ENCODE results near the gene C16orf95. TPM values are rescaled to one million over a fixed set of nuclear protein-coding genes. Genes with fewer than 3 reads are reported as not detected.
"Not testable (repeated sequence)": the region's sequence is repeated elsewhere in the genome, so short reads cannot be mapped to it uniquely, and the experiment has no call there.

Gene C16orf95
- total RNA-seq, 1 experiment from 2014 or later: 22.8 TPM

DNA sequence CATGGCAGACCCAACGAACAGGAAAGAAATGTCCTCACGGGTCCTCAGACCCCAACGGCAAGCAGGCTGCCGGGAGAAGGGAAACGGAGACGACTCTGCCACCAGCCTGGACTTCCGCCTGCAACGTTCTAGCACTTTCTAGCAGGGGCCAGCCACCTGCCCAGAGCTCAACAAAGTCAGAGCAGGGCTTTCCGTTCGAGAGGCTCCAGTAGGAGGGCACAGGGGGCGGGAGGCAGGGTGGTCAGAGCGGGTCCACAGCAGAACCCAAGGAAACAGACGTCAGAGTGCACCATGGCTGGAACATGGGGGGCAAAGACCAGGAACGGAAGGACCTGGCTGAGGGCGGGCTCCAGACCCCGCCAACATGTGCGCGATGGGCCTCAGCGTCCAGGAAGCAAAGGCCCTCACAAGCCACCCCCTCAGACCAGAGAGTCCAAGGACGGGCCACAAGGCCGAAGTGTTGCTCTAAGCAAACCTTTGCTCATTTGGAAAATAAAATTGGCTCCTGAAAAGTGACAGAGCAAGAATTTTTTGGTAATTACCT is 29.4 kb upstream of the C16orf95 start:
- DNase-seq (ENCODE audit: low spot score): no peak

DNA sequence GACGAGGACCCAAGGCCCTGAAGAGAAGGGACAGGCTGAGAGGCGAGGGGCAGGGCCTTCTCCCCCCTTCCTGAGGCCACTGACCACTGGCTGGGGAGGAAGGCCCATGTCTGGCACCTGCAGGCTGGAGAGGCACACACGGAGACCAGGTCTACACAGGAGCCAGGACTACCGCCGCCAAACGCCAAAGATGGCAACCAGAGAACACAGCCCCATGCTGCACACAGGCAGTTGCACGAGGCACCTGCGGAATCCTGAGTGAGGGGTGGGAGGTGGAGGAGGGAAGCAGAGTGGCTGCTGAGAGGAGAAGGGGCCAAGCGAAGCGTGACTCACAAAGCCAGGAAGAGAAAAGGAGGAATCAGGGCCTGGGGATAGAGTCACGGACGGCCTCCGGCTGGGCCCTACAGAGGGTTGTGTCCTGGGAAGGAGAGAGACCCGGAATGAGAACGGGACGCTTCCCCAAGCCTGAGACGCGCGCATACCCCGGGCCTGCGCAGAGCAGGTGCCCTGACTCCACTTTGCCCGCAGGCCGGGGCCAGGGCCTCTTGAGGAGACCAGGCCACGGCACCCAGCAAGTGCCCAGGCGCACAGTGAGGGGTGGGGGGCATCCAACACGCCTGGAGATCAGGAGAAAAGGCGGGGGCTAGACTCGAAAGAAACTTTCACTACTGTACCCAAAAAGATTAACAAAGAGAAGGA is 28.7 kb upstream of the C16orf95 start:
- no peak for DNase-seq (ENCODE audit: low spot score)

DNA sequence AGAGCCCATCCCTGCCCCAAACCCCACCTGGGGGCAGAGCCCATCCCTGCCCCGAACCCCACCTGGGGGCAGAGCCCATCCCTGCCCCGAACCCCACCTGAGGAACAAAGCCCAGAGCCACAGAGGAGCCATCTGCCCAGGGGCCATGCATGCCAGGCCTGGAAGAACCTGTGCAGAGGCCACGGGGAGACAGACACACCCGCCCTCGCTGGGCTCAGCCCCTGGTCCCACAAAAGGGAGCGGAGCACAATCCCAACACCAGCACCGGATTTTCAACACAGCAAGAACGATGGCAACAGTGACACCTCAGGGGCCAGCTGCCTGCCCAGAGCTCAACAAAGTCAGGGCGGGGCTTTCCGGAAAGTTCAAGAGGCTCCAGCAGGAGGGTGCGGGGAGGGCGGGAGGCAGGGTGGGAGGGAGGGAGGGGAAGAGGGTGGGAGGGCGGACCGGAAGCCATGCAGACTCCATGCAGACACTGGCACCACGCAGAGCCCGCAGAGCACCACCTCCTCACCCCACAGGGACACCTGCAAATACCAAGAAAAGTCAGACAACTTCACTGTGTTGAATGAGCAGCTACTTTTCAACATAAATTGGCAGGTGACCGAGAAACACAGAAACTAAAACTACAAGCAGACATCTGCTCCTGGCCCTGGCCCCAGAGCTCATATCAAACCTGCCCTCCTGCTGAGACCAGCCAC is 27.9 kb upstream of the C16orf95 start:
- DNase-seq (ENCODE audit: low spot score): no peak

DNA sequence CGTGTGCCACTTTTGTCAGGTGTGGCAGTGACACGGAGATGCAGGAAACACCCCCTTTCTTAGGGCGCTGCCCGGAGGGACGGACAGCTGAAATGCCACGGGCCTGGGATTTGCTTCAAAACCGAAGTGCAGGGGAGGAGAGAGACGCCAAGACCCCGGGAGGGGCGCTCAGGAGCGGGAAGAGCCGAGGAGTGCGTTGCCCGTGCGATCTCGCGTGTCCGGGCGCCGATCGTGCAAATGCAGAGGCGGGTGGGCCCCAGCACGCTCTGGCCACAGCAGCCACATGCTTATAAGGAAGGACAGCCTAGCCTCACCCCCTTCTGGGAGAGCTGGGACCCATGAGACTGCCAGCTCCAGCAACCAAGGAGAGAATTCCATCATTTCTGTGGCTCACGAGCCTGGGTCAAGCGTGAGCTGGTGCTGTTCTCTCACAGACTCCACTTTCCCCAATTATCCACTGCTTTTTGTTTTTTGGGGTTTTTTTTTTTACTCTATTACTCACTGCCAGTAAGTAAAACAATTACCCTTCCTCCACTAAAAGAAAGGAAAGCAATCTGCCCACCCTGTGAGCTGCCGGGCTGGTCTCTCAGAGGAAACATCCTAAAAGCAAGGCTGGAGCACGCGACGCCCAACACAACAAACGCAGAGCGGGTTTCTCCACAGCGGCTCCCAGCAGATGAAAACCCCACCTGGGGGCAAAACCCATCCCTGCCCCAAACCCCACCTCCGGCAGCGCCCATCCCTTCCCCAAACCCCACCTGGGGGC is 27.2 kb upstream of the C16orf95 start:
- DNase-seq (ENCODE audit: low spot score): no peak

DNA sequence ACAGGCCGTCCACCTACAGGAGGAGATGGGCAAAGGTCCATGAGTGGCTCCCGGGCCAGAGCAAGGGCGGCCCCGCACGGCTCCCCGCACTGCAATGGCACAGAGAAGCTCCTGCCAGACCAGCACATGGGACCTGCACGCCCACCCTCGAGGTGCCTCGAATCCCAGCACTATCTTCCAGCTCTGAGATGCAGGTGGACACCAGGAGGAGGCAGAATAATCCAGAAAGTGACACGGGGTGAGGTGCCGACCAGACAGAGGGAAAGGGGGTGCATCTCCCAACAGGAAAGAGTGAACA is 26.5 kb upstream of the C16orf95 start:
- no peak for DNase-seq (ENCODE audit: low spot score)

DNA sequence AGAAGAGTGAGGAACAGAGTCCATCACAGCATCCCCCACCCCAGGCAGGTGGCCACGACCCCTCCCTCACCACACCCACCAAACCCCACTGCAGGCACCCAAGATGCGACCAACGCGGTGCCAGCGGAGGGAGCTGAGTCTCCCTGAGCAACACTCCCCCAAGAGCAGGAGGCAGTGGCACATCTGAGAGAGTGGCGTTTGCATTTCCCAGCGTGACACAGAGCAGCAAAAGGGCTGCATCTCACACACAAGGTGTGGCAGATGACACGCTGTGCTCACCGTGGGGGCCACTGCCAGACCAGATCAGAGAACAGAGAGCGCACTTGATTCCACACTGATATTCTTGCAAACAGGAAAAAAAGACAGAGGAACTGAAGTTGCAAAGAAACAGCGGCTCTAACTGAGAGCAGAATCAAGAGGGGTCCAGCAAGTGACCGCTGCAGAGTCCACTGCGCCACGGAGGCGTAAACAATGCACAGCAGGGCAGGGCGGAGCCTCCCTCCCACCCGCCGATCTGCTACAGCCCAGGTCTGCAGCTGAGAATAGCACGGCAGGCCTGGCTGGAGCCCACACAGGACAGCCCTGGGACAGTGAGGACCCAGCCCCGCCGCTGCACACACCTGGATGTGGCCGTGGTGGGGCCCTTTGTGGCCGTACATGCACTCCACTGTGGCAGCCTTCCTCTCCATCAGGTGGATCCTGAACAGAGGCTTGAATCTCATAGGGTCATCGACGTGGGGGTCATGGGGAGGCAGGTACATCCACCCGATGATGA is 26.0 kb upstream of the C16orf95 start:
- DNase-seq (ENCODE audit: low spot score): no peak

DNA sequence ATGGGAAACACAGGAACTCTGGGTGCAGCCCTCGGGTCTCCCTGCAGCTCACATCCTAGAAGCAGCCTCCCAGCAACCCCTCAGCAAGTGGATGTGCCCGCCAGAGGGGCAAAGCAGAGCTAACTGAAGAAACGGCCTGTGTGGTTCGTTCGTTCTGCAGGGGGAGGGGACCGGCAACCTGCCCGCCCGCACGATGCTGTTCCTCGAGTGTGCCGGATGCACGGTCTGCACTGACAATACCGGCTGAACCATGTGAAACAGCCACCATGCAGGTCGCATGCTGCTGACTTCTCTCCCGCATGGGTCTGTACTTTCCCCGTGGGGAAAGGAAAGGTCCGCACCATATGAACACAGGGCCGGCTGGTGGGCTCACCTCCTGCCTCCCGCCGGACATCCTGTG is 25.3 kb upstream of the C16orf95 start:
- no peak for DNase-seq (ENCODE audit: low spot score)

DNA sequence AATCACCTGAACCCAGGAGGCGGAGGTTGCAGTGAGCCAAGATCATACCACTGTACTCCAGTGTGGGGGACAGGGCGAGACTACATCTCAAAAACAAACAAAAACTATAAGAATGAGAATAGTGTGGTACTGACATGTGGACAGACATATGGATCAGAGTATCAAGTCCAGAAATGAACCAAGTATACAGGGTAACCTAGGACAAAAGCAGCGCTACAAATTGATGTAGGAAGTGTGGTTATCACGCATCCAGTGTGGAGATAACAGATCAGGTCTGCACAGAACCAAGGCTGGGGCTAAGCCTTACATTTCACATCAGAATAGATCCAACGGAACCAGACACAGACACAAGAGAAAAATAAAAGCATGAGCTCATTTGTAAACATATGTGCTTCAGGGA is 23.0 kb upstream of the C16orf95 start:
- no peak for DNase-seq (ENCODE audit: low spot score)

DNA sequence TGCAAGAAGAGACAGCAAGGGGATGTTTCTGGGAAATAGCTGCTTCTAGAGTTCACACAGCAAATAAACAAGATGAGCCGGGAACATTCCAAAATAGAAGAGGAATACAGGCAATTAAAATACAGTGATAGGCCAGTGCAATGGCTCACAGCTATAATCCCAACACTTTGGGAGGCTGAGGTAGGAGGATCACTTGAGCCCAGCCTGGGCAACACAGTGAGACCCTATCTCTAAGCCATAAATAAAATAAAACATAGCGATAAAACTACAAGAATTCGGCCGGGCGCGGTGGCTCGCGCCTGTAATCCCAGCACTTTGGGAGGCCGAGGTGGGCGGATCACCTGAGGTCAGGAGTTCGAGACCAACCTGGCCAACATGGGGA is 22.5 kb upstream of the C16orf95 start:
- DNase-seq (ENCODE audit: low spot score): not testable (repeated sequence)

DNA sequence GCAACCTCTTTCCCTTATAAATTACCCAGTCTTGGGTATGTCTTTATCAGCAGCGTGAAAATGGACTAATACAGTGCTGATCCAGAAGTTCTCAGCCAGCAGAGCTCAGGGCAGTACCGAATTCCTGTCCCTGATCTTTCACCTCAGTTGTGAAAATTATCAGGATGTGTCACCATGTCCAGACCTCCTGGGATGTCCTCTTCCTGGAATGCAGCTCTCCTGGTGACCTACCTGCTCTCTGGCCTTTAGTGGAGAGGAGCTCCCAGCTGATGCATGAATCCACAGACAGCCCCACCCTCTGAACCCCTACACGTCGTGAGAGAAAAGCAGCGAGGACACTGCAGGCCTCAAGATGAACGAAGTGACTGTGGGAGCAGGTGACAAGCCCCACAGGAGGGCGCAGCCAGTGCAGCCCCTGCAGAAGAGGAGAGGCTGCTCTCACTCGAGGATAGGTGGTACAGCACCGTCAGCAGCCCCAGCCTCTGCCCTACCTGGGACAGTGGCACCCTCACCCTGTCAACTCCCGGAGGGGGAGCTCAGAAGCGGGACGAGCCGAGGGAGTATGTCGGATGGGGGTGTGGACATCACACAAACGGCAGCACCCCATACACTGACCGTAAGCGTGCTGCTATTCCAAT is 22.0 kb upstream of the C16orf95 start:
- no peak for DNase-seq (ENCODE audit: low spot score)

DNA sequence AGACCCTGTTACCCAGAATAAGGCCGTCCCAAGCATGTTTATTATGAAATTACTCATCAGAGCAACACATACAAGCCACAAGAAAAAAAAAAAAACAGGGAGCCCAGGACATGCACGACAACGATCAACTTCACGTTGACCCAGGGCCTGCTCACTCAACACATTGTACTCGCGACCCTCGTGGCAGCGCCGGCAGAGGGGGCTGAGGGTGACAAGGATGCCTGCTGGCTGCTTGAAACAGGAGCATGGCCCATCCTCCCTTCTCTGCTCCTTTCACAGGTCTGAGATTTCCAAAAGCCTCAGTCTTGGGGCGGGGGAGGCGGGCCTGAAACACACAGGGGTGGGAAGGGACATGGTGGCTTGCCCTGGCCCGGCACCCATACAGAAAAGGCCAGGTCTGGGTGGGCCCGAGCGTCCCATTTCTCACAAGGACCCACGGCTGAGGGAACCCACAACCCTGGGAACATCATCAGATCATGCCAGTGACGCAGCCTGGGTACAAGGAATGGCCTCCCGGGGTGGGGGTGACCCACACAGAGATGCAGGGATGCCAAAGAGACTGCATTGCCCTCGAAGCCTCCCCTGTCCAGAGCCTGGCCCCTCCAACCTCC is 21.1 kb upstream of the C16orf95 start:
- no peak for DNase-seq (ENCODE audit: low spot score)

DNA sequence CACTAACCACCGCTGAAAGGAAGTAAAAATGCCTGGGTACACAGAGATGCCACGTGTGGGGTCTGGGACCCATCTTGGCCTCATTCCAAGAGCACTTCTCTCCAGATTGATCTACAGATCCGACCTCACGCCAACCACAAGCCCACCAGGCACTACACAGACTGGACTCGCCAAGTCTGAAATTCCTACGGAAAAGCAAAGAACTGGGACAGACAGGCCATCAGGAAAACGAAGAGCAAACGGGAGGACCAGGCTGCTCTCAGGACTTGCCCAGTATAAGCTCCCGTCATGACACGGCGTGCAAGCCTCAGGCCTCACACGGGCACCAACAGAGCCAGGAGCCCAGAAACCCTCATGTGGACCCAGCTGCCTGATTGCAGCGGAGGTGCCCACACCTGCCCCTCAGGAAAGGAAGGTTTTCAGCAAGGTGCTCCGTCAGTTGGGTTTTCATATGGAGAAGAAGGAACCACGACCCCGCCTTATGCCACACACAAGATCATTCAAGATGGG is 20.1 kb upstream of the C16orf95 start:
- no peak for DNase-seq (ENCODE audit: low spot score)

DNA sequence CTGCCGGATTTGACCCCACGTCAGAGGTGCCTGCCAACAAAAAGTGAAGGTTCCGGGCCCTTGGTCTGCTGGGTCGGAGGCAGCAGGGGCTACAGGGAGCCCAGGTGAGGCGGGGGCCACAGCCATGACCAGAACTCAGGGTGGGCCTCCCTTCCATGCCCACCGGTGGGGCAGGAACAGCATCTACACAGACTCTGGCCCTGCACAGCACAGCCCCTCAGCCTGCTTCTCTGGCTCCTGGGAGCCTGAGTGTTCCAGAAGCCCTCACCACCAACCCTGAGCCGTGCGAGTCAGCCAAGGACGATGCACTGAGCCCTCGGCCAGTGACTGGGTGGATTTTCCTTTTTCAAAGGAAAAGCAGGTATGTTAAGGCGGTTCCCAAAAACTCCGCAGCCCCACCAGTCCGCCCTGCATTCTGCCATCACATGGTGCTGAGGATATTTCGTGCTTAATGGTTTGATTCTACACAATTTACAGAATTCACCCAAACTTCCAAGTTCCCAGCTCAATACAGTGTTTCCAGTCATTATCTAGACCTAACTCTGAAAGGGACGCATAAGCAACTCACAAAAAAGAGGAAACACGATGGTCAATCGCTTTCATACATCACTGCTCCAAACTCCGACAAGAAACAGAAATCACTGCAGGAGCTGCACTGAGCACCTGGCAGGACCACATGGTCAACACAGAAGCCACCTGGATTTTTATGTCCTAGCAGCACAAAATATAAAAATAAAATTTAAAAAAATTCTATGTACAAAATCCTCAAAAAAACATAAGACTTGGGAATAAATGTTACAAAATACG is 19.4 kb upstream of the C16orf95 start:
- DNase-seq (ENCODE audit: low spot score): no peak

DNA sequence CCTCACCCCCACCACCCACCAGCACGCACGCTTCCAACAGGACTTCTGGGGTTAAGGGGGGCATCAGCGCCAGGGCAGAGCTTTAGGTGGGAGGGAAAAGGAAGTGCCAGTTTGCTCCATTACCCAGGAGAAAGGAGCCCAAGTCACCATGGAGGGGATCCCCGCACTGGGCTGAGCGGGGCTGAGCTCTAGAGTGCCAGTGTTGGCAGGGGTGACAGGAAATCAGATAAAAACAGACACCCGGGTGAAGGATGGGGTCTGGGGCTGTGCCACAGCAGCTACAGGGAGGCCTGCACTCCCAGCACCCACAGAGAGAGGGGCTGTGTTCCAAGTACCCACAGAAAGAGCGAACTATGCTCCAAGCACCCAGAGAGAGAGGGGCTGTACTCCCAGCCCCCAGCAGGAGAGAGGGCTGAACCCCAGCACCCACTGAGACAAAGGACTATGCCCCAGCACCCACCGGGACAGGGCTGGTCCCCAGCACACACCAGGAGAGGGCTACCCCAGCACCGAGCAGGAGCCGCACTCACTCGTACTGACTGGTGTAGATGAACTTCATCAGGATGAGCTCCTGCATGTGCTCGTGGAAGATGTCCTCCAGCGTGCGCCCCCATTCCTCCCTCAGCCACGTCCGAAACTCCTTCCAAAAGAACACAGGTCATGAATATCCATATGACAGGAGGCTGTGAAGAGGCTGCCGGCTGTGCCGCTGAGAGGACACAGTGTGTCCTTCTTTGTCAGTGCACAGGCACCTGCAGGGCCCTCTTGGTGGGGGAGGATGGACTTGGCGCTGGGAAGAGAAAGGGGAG is 18.6 kb upstream of the C16orf95 start:
- DNase-seq (ENCODE audit: low spot score): no peak

DNA sequence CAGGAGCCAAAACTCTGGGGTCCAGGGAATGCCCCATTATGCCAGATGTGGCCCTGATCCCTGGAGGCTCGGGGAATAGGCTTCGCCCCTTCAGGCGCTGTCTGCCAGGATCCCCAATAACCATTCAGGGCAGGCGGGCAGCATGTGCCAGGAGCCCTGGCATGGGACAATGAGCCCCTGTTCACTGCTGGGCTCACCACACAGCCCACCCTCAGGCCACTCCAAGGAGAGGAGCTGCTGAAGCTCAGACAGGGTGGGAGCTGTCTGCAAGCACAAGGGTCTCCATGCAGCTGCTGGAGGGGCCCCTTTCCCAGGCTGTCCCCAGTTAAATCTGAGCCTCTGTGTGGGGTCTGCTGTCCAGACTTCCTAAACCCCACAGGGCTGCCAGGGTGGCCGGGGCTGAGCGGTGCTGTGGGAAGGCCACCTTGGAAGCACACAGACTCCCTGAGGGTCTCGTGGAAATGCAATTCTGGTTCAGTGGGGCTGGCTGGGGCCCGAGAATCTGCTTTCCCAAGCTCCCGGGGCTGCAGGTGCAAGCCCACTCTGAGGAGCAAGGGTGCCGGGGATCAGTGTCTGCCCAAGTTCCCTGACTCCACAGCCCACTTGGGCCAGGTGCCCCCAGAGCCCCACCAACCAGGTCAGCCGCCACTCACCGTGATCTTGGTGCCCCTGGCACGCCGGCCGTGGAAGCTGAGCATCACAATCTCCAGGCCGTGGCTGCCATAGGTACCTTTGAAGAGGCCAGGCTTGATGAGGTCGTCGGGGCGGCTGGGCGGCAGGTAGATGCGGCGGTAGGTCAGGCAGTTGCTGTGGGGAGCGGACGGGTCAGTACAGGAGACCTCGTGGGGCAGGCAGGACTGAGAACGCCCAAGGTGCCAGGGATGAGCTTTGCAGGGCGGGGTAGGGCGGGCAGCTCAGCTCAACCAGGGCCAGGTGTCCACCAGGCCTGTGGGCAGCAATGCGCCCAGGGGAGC is 17.7 kb upstream of the C16orf95 start:
- DNase-seq (ENCODE audit: low spot score): no peak

DNA sequence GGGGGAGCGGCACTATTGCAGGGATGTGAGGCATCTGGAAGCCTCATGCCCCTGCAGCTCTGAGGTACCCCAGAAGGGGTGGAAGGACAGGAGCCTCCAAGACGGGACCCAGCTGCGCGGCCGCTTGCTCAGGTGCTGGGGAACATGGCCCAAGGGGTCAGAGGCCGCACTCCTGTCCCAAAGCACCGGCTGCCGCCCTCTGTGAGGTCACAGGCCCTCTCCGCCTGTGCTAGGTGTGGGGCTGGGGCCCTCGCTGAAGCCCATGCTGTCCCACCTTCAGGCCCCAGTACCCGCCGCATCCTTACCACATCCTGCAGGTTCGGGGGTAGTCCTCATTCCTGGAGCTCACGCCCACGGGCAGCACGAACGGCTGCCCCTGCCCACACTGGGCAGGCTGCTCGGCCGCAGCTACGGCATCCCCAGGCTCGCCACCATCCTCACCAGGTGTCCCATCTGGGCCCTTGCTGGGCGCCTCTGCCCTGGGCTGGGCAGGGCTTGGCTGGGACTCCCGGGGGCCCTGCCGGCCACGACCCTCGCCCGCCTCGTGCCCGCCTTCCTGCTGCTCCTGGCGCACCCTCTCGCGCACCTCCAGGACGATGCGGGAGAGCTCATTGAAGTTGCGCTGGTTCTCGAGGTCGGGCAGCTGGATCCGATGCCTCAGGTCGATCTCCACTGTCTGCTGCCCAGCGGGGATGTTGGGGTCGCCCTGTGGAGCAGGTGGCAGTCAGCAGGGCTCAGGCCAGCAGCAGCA is 16.6 kb upstream of the C16orf95 start:
- no peak for DNase-seq (ENCODE audit: low spot score)

DNA sequence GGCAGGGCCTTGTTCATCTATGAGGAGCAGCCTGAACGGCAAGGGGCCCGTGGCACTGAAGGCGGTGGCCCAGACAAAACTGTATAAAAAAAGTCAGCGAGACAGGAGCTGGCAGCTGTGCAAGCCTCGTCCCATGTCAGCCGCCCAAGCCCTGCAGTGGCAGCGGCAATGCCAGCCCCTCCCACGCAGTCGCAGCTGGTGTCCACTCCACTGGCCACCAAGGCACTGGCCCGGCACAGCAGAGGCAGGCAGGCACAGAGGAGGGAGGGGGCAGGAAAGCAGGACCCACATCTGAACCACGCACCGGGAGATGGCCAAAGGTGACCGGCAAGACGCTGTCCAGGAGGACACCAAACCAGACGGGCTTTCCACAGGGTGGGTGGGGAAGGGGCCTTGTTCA is 15.9 kb upstream of the C16orf95 start:
- DNase-seq (ENCODE audit: low spot score): no peak
